Left ventricle myocardium inferior (tissue), 1 donor: ENCODE data around the gene RGS7. TPM values are rescaled to one million over a fixed set of nuclear protein-coding genes. Genes with fewer than 3 reads are reported as not detected.
"Not testable (repeated sequence)": the region's sequence is repeated elsewhere in the genome, so short reads cannot be mapped to it uniquely, and the experiment has no call there.

Experiments used
- DNase-seq: peaks from one replicate; pipeline ENCODE4 v3.0.0-alpha.2; 2020
- H3K27ac ChIP-seq: fragments of 200-600 bp; replicated peaks from 2 replicates; pipeline ENCODE4 v1.8.0; 2021
- H3K27me3 ChIP-seq: fragments of 200-600 bp; 2 replicates; pipeline ENCODE4 v1.8.0; 2021; ENCODE audit warnings: low read depth
- H3K36me3 ChIP-seq: fragments of 200-600 bp; 2 replicates; pipeline ENCODE4 v1.8.0; 2021
- H3K4me1 ChIP-seq: fragments of 200-600 bp; 2 replicates; pipeline ENCODE4 v1.8.0; 2021
- H3K4me3 ChIP-seq: fragments of 200-600 bp; 2 replicates; pipeline ENCODE4 v1.8.0; 2021; ENCODE audit warnings: mild to moderate bottlenecking, moderate library complexity
- H3K9me3 ChIP-seq: fragments of 200-600 bp; replicated peaks from 2 replicates; pipeline ENCODE4 v1.8.0; 2021
- CTCF ChIP-seq: fragments of 200-600 bp; IDR thresholded peaks from 2 replicates; pipeline ENCODE4 v1.8.0; 2021; ENCODE audit warnings: antibody characterized with exemption, mild to moderate bottlenecking, borderline replicate concordance
- intact Hi-C: fragments of 100-400 bp; cut with micrococcal nuclease; formaldehyde crosslinking; loops from one replicate; pipeline ENCODE4 v1.11.0; 2022
- total RNA-seq: library from RNA; stranded (reverse); fragmentation: NEBNext Ultra II Directional; extraction: Animal tissue kit (Norgen Biotek cat#: 25700); gene quantifications from one replicate; pipeline ENCODE4 v1.2.1, GENCODE V29; 2021
- donor health status: DM: no; HTN: yes; CAD: no; lungs with severe emphysema.

RGS7 gene
- total RNA-seq, 1 donor from 2014 or later: not detected

GRCh38 chr1:240991230-240991629, 365.8 kb downstream of the RGS7 start:
- Histone ChIP-seq H3K27me3 (no peaks in the 10 kb centered on the region), H3K27ac (no peak overlapping the region), H3K36me3 (no peaks in the 10 kb centered on the region), H3K4me3 (no peak overlapping the region), H3K4me1 (no peaks in the 10 kb centered on the region), H3K9me3 (peaks cover 18% of the 10 kb centered on the region)
- DNase-seq: no peak
- intact Hi-C loops: no loop called here
- TF ChIP-seq CTCF: no peak

GRCh38 chr1:240987928-240988327, 369.1 kb downstream of the RGS7 start:
- DNase-seq: no peak
- no peaks in the 10 kb centered on the region for H3K36me3 ChIP-seq
- H3K4me1 ChIP-seq: no peaks in the 10 kb centered on the region
- no peak overlapping the region for H3K4me3 ChIP-seq
- H3K27me3 ChIP-seq: no peaks in the 10 kb centered on the region
- H3K9me3 ChIP-seq: peaks cover 2% of the 10 kb centered on the region
- intact Hi-C loops: no loop called here
- no peak for TF ChIP-seq CTCF
- no peak overlapping the region for H3K27ac ChIP-seq

GRCh38 chr1:240985081-240985480, 371.9 kb downstream of the RGS7 start:
- no peak for TF ChIP-seq CTCF

GRCh38 chr1:240980342-240980741, 376.7 kb downstream of the RGS7 start:
- H3K36me3 ChIP-seq: no peaks in the 10 kb centered on the region
- TF ChIP-seq CTCF: no peak
- no peak overlapping the region for H3K4me3 ChIP-seq
- no peaks in the 10 kb centered on the region for H3K9me3 ChIP-seq
- H3K27ac ChIP-seq: no peak overlapping the region
- no peaks in the 10 kb centered on the region for H3K4me1 ChIP-seq
- H3K27me3 ChIP-seq: no peaks in the 10 kb centered on the region
- DNase-seq: no peak
- intact Hi-C loops: no loop called here

More at GRCh38 chr1:240985081-240985480, 371.9 kb downstream of the RGS7 start:
- intact Hi-C loops: no loop called here
- no peak for DNase-seq
- H3K27ac ChIP-seq: no peak overlapping the region
- no peaks in the 10 kb centered on the region for H3K27me3 ChIP-seq
- no peak overlapping the region for H3K4me3 ChIP-seq
- no peaks in the 10 kb centered on the region for H3K4me1 ChIP-seq
- no peaks in the 10 kb centered on the region for H3K36me3 ChIP-seq
- H3K9me3 ChIP-seq: no peaks in the 10 kb centered on the region

- no peak for TF ChIP-seq CTCF
- DNase-seq: no peak
- intact Hi-C loops: no loop called here
Observed at GRCh38 chr1:240976685-240977084, 380.3 kb downstream of the RGS7 start.

GRCh38 chr1:240973875-240974274, 383.1 kb downstream of the RGS7 start:
- Histone ChIP-seq H3K4me3 (no peak overlapping the region), H3K4me1 (no peaks in the 10 kb centered on the region), H3K27ac (no peak overlapping the region), H3K36me3 (no peaks in the 10 kb centered on the region), H3K27me3 (no peaks in the 10 kb centered on the region), H3K9me3 (no peaks in the 10 kb centered on the region)
- no peak for TF ChIP-seq CTCF
- no peak for DNase-seq
- intact Hi-C loops: no loop called here

More at GRCh38 chr1:240976685-240977084, 380.3 kb downstream of the RGS7 start:
- H3K4me3 ChIP-seq: no peak overlapping the region
- H3K36me3 ChIP-seq: no peaks in the 10 kb centered on the region
- no peak overlapping the region for H3K27ac ChIP-seq
- H3K9me3 ChIP-seq: no peaks in the 10 kb centered on the region
- no peaks in the 10 kb centered on the region for H3K4me1 ChIP-seq
- no peaks in the 10 kb centered on the region for H3K27me3 ChIP-seq

GRCh38 chr1:240972059-240972458, 384.9 kb downstream of the RGS7 start:
- H3K9me3 ChIP-seq, H3K36me3 ChIP-seq, DNase-seq, H3K27me3 ChIP-seq, H3K4me1 ChIP-seq, H3K4me3 ChIP-seq, H3K27ac ChIP-seq, intact Hi-C loops: not testable (repeated sequence)
